ENCODE measurements around the gene TSPYL1.
A peak's percentile ranks its signal among the peaks of the same experiment; 100 is the strongest.
"Not testable (repeated sequence)": the region's sequence is repeated elsewhere in the genome, so short reads cannot be mapped to it uniquely, and the experiment has no call there.

TSPYL1 gene

DNA sequence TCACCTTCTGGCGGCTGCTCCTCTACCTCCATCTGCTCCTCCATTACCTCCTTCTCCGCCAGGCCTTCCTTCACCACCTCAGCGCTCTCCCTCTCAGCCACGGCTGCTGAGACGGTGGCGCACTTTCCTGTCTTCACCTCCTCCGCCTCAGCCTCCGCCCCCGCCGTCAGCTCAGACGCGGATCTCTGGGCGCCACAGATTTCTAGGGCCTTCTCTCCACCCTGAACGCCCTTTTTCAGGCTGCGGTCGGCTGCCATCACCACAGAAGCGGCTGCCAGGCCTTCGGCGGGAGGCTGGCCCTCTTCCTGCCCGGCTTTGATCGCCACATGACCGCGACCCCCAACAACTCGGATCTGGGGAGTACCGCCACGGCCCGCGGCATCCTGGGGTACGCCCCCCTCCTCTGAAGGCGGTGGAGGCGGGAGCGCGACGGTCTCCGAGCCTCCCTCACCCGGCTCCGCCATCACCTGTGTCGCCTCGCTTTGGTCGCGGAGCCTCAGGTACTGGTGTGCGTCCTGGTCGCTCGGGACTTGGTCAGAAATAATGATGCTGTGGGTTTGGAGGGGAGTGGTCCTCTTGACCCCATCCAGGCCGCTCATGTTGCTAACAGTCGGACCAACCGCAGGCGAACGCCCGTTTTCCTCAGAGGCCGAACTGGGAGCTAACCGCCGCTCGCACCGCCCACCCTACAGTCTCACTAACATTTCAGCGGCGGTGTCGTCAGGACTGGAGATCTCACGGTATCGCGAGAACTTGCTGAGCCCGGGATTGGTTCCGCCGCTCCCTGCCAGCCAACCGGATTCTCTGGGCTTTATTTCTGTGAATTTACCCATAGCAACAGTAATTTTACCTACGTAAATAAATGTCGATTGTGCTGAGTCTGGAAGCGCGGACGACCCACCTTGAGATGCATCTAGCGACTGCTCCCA is at the start of gene TSPYL1:
Gene TSPYL1 (minus strand): TSS at position 699 of the 929 bp plus-strand sequence. CDS start 100 bp downstream, at position 599.
- DNase-seq, result peak; percentile 77 to 88 (median 85)

DNA sequence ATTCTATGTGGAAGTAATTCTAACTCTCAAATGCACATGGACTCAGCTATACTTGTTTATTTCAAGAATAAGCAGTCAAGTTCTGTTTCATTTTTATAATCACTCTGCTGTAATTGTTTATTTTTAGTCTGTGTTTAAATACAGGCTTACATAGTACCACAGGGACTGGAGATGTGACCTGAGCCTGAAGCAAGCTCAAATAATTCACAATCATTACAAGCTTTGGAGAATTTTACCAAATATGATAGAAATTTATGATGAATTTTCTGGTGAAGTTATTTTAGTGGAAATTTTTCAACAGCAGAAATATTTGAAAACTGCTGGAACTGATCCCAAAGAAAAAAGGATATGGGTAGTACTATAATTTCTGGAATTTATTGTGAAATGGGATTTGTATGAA is 49.4 kb upstream of the TSPYL1 start:
- DNase-seq, result no peak

- DNase-seq, result no peak
Observed at GRCh38 chr6:116328528-116328903, 48.8 kb upstream of the TSPYL1 start.

GRCh38 chr6:116327803-116328527 is 48.2 kb upstream of the TSPYL1 start:
- DNase-seq, result no peak

DNA sequence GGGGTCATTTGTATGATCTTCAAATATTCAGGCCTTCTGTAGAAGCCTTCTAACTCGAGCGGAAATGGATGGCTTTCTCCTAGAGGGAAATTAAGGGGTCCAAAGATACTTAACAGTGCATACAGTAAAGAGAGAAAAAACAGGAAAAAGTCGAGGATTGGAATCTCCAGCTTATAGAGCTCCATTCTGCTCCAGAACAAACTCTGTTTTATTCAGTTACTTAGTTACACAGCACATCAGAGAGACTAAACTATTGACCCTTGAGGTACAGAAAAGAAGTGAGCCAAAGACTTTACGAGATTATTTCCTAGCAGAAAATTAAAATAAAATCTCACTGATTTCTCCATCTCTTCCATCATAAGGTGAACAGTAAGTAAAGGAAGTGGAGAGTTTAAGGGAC is 47.3 kb upstream of the TSPYL1 start:
- DNase-seq, result no peak

DNA sequence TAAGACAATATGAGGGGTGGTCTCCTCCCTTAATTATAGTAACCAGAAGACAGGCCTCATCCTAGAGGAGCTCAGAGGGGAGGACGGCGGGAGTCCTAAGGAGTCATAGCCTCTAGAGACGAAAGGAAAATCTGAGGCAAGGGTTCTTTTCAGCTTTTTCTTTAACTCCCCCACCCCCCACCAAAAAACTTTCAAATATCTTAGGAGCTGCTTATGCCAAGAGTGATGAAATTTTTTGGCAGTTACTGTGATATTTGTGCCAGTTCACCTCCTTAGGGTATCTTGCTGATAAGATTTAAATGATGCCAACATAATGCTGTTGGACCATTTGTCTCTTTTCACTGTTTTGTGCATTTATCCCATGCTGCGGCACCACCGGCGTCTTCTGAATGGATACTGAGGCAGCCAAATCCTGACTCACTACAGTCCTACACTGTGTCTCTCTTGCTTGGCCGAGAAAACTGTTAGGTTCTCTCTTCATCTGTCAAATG is 46.5 kb upstream of the TSPYL1 start:
- DNase-seq, result no peak

- not testable (repeated sequence) for DNase-seq
Observed at GRCh38 chr6:116325634-116326132, 46.0 kb upstream of the TSPYL1 start.

DNA sequence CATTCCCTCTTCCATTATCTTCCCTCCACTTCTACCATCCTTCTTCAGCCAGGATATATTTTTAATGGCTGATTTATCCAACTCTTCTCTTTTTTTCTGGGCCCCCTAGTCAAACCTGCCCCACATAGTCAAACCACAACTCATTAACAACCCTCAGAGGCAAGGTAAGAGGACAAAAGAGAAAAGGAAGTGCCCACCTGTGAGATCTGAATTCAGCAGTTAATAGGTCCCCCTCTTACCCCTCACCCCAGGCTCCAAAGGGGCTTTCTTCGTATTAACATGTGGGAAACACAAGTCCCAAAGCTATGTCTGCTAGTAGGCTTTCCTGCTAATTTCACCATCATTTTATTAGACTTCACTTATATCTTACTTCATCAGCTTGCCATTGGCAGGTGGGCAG is 44.1 kb upstream of the TSPYL1 start:
- DNase-seq, result no peak

DNA sequence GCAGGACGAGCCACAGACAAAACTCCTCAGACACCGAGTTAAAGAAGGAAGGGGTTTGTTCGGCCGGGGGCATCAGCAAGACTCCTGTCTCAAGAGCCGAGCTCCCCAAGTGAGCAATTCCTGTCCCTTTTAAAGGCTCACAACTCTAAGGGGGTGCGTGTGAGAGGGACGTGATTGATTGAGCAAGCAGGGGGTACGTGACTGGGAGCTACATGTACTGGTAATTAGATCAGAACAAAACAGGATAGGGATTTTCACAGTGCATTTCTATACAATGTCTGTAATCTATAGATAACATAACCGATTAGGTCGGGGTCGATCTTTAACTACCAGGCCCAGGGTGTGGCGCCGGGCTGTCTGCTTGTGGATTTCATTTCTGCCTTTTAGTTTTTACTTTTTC is 42.2 kb upstream of the TSPYL1 start:
- DNase-seq, result not testable (repeated sequence)

DNA sequence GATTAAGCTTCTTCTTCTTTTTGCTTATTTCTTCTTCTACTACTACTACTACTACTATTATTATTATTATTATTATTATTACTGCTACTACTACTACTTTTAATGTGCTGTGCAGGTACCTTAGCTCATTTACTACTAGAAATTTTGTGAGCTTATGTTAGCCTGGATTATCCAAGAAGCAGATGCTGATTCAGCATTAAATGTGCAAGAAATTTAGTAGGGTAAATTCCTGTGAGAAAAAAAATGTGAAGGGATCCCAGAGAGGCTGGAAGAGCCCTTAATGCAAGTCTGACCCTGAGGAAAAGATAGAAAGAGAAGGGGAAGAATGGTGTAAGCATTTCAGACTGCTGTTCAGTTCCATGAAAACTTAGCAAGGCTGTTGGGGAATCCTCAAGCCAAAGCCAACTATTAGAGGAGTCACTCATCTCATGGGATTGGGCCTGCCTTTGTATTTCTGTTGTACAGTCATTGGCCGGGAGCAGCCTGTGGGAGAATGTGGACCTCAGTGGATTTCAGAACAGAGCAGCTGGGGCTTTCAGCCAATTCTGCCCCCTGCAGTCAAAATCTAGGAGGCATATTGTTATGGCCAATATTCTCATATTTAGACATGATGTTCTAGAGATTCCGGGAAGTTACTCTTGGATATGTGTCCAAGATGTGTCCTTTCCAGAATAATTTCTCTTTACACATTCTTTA is 37.2 kb upstream of the TSPYL1 start:
- no peak for DNase-seq

- DNase-seq, result no peak
Observed at GRCh38 chr6:116314878-116315277, 35.1 kb upstream of the TSPYL1 start.

GRCh38 chr6:116314218-116314617 is 34.5 kb upstream of the TSPYL1 start:
- DNase-seq, result no peak

DNA sequence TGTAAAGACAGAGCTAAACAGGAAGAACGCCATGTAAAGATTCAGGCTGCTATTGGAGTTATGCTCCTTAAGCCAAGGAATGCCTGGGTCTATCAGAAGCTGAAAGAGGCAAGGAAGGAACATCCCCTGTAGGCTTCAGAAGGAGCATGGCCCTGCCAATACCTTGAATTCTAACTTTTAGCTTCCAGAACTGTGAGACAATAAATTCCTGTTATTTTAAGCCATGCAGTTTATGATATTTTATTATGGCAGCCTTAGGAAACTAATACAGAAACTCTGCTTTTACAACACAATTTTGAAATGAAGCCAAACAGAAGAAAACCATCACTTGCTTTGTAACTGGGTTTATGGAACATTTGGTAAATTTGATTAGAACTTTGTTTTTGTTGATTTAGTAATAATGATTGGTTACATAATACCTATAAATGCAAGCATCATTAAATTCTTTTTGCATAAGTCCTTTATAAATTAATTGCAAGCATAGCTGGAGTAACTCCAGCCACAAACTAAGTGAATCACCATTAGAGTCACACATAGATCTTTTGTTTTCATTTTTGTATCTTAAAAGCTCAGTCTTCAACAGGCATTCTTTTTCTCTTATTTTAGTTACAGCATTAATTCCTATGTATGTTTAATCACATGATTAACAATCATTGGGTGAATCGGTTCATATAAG is 33.5 kb upstream of the TSPYL1 start:
- DNase-seq, result no peak

- DNase-seq, result no peak
Observed at GRCh38 chr6:116309657-116310056, 29.9 kb upstream of the TSPYL1 start.

GRCh38 chr6:116309001-116309400 is 29.3 kb upstream of the TSPYL1 start:
- DNase-seq, result no peak

DNA sequence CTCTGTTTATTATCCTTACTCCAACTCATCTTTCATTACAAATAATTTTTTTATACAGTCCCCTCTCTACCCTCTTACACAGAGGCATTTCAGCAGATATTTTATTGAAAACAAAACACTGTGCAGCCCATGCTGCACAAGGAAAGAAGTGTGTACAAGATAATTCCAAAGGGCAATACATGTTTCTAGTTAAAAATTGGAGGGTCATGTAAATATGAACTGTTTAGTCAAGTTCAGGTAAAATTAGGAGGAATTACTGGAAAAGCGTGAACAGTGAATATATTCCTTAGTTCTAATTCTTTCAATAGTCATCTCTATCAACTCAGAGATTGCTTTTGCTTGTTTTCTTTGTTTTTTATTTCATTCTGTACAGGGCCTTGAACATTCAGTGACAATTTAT is 27.9 kb upstream of the TSPYL1 start:
- DNase-seq, result no peak

DNA sequence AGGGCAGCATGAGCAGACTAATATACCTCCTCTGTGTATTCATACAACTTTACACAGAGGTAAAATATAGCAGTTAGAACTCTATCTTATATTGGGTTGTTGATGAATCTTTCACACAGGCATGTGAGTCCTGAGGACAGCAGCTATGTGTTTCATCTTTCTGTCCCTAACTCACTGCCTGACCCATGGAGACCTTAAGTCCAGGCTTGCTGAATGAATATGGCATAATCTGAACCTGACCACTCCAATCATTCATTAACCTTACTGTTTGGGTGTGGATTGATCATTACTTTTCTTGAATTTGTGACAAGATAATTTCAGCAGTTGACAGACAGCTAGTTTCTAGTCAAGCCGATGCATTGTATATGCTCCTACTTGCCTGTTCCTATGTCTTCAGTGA is 27.3 kb upstream of the TSPYL1 start:
- no peak for DNase-seq

- no peak for DNase-seq
Observed at GRCh38 chr6:116304538-116305097, 24.9 kb upstream of the TSPYL1 start.

- no peak for DNase-seq
Observed at GRCh38 chr6:116301104-116301503, 21.4 kb upstream of the TSPYL1 start.

DNA sequence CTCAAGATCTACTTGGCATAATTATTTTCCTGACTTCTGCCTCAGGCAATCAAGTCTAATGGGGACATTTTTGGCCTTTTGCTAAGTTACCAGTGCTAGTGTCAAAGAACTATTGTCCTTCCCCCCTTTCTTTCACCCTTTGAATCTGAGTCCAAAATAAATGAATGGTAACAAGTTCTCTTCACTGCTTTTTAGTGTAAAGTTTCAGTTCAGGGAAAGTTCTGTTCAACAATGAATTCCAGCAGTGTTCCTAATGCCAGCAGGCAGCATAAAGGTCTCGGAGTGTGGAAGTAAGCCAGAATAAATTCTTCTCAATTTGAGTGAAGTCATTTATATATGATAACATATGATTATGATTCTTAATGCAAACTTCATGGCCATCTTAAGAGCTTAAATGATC is 20.8 kb upstream of the TSPYL1 start:
- DNase-seq, result no peak

DNA sequence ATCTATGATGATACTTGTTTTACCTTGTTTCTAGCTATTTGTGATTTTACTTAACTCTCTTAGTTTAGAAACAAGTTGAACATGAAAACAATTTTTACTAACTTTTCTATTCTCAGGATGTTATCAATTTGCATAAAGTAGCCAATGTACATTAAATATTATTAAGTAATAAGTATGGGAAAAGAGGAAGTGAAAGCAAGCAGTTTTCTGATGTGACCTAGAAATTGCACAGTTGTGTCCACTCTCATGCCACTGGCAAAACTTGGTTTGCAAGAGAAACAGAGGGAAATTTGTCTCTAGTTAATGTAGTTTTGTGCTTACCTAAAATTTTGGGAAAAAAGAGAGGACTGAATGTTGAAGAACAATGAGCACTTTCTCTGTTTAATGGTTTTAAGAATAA is 19.2 kb upstream of the TSPYL1 start:
- no peak for DNase-seq

DNA sequence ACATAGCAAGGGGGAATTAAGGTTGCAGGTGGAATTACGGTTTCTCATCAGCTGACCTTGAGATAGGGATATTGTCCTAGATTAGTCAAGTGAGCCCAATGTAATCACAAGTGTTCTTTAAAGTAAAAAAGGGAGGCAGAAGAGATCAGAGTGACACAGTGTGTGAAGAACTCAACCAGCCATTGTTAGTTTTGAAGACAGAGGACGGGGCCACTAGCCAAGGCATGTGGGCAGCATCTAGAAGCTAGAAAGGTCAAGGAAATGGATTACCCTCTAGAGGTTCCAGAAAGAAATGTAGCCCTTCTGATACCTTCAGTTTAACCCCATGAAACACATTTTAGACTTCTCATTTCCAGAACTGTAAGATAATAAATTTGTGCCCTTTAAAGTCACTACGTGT is 18.5 kb upstream of the TSPYL1 start:
- no peak for DNase-seq
